Epithelial cell of proximal tubule (primary cell): ENCODE results near the gene FARP1. TPM values are rescaled to one million over a fixed set of nuclear protein-coding genes. Genes with fewer than 3 reads are reported as not detected.

Experiments used
- DNase-seq: peaks from one replicate; pipeline ENCODE4 v3.0.0-alpha.2; 2011; ENCODE audit warnings: low read depth
- H3K4me3 ChIP-seq: 2 replicates; pipeline ENCODE4 v1.5.1; 2011; ENCODE audit warnings: low read depth, mild to moderate bottlenecking, low read length
- total RNA-seq: library from RNA; depleted of rRNA; stranded (reverse); fragments of >200 nt; gene quantifications from 2 replicates; pipeline ENCODE4 v1.2.3, GENCODE V29; 2015
- TF ChIP-seq, protein P1 (sequence below): conservative IDR thresholded peaks from 2 replicates; pipeline ENCODE4 v1.5.1; 2012; ENCODE audit warnings: low read depth, mild to moderate bottlenecking, low read length

Gene FARP1
- total RNA-seq, 1 donor from 2014 or later, result 97.0 TPM

DNA sequence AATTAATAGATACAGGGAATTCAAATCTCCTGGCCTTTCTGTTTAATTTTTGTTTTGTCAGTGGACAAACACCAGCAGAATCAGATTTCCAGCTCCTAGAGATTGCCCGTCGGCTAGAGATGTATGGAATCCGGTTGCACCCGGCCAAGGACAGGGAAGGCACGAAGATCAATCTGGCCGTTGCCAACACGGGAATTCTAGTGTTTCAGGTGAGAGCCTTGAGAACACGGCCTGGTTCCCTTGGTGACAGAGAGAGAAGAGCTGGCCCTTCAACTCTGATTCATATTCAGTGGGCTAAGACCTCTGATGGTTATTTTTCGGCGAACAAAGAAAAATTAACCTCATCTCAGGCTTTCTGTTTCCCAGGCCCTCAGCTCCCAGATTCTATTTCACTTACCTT lies 242.7 kb downstream of the FARP1 start:
- no peak for DNase-seq
- TF ChIP-seq, protein P1, sequence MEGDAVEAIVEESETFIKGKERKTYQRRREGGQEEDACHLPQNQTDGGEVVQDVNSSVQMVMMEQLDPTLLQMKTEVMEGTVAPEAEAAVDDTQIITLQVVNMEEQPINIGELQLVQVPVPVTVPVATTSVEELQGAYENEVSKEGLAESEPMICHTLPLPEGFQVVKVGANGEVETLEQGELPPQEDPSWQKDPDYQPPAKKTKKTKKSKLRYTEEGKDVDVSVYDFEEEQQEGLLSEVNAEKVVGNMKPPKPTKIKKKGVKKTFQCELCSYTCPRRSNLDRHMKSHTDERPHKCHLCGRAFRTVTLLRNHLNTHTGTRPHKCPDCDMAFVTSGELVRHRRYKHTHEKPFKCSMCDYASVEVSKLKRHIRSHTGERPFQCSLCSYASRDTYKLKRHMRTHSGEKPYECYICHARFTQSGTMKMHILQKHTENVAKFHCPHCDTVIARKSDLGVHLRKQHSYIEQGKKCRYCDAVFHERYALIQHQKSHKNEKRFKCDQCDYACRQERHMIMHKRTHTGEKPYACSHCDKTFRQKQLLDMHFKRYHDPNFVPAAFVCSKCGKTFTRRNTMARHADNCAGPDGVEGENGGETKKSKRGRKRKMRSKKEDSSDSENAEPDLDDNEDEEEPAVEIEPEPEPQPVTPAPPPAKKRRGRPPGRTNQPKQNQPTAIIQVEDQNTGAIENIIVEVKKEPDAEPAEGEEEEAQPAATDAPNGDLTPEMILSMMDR, result no peak
- H3K4me3 ChIP-seq, result no peak overlapping the region

DNA sequence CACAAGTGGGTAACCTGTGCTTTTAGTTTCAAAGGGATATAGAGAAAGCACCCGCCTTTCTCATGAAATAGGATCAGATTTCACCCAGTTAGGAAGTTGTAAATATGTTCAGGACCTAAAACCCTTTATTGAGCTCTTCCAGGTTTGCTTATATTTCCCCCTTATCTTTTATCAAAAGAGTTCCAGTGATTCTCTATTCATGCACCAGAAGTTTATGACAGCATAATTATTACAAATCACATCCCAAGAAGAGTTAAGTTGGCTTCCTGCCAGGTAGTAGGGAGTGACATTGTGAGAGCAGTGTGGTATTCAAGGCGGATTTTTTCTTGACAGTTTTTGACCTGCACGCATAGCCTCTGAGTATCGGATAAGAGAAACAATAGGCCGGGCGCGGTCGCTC lies 243.7 kb downstream of the FARP1 start:
- H3K4me3 ChIP-seq, result no peak overlapping the region
- no peak for DNase-seq
- TF ChIP-seq, protein P1, result no peak

DNA sequence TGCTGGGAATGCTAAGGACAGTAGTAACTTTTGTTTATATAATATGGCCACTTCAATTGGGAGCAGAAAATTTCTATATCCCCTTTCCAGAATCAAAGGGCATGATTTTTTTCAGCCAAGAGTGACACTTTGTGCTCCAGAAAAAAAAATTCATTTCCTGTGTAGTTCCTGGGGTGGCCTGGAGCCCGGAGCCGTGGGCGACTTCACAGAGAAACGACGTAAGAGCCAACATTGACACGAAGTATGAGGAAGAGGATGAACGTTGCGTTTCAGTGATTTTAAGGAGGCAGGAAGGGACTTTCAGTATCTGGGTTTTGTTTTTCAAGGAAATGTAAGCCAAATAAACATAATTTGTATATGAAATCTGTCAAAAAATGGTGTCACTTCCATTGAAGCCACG lies 246.4 kb downstream of the FARP1 start:
- DNase-seq, result no peak
- H3K4me3 ChIP-seq, result no peak overlapping the region
- TF ChIP-seq, protein P1, result no peak

DNA sequence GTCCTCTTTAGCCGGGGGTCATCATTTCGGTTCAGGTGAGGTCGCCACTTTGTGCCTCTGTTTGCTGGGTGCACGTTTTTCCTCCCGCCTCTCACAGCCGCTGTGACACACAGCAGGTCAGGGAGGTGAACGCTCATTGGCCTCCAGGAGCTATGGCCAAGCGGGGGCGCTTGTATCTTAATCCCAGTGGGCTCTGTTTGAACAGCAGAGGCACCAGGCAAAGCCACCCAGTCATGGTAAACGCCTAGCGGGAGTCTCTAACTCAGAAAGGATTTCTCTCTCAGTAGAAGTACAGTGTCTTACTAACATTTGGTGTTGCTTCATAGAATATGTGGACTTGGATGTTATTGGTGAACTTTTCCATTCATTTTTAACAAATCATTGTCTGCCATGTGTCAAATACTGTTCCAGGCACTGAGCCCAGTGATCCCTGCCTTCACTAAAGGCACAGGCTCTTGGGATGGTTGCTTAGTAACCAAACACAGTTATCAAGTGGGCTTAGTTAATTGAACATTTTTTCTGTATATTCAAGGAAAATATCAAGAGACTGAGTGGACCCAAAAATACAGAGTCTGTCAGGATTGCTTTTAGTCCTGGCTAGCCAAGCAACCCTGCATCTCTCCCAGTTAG lies 247.3 kb downstream of the FARP1 start:
- H3K4me3 ChIP-seq, result no peak overlapping the region
- DNase-seq, result no peak
- TF ChIP-seq, protein P1, result no peak

DNA sequence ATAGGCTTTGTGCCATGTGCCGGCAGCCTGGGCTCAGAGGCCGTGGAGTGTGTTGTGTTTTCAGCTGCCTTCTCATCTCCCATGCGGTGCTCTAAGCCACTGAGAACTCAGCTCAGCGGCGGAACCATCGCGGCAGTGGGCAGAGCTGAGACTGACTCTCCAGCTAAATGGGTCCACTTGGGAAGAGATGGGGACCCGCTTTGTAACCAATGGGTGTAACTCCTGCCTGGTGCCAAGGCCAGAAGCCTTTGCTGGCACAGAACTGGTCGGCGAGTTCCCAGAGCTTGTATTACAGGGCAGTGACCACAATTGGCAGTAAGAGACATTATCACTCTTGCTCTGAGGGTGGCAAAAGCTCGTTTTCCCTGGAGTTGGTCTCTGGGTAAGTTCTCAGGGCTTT lies 251.0 kb downstream of the FARP1 start:
- H3K4me3 ChIP-seq, result no peak overlapping the region
- no peak for DNase-seq
- TF ChIP-seq, protein P1, result no peak

DNA sequence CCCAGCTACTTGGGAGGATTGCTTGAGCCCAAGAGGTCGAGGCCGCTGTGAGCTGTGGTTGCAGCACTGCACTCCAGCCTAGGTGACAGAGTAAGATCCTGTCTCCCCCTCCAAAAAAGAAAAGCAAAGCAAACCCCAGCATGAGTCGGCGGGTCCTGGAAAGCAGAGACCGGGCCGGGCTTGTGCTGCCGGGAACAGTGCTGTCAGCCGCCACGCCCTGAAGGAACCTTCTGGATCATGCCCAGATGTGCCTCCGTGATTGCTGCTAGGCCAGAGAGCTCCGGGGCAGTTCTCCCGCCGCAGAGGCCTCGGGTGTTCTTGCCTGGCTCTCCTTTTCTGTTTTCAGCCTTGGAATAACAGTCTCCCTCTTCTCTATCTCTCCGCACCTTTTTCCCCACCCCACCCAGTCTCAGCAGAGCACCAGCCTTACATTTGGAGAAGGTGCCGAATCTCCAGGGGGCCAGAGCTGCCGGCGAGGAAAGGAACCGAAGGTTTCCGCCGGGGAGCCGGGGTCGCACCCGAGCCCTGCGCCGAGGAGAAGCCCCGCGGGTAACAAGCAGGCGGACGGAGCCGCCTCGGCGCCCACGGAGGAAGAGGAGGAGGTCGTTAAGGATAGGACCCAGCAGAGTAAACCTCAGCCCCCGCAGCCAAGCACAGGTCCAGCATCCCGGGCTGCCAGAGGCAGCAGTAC lies 252.1 kb downstream of the FARP1 start:
- DNase-seq, result no peak
- H3K4me3 ChIP-seq, result no peak overlapping the region
- TF ChIP-seq, protein P1, result no peak
